ENCODE data around the gene PLCG1. TPM values are rescaled to one million over a fixed set of nuclear protein-coding genes. Genes with fewer than 3 reads are reported as not detected.
A peak's percentile ranks its signal among the peaks of the same experiment; 100 is the strongest.

PLCG1 gene
- total and polyA plus RNA-seq, 10 donors, result 28.0 to 144 (median 117) TPM

GRCh38 chr20:41175201-41175651 is 37.9 kb downstream of the PLCG1 start:
- Histone ChIP-seq H3K9me3 (no peaks in the 10 kb centered on the region), H3K27me3 (replicated peaks in 1 of 7) (no peaks in the 10 kb centered on the region), H3K36me3 (peaks cover 0 to 83% (median 49%) of the 10 kb centered on the region in 6 donors), H3K4me3 (no peak overlapping the region), H3K4me1 (peaks cover 6 to 23% (median 14%) of the 10 kb centered on the region in 6 donors), H3K27ac (peak overlapping the region in 1 of 8 donors; percentile 56)
- intact Hi-C loops (cut with DNase I; ENCODE audit: low total_unique reads), result loop anchor here (10.0 kb wide), 1 partner anchor 50 kb away; no protein-coding TSS in a partner anchor
- 82 to 98% (median 93%) methylated on average over 4 of the region's 4 CpGs for WGBS, 5 donors
- TF ChIP-seq POLR2A (IDR thresholded peaks at IDR 0.05) (no peak), CTCF (IDR thresholded peaks at IDR 0.05 in 8 of 11, conservative IDR thresholded peaks at IDR 0.05 in 3 of 11) (no peak), POLR2AphosphoS5 (IDR thresholded peaks at IDR 0.05) (no peak)
- DNase-seq, result no peak

- DNase-seq, result no peak
- Histone ChIP-seq H3K4me1 (peaks cover 6 to 23% (median 14%) of the 10 kb centered on the region in 6 donors), H3K4me3 (no peak overlapping the region), H3K9me3 (no peaks in the 10 kb centered on the region), H3K27ac (peak overlapping the region in 1 of 8 donors; percentile 56), H3K27me3 (replicated peaks in 1 of 7) (no peaks in the 10 kb centered on the region), H3K36me3 (peaks cover 0 to 77% (median 45%) of the 10 kb centered on the region in 6 donors)
- TF ChIP-seq POLR2A (IDR thresholded peaks at IDR 0.05), result no peak
- TF ChIP-seq CTCF (IDR thresholded peaks at IDR 0.05 in 8 of 11, conservative IDR thresholded peaks at IDR 0.05 in 3 of 11), result no peak
- no peak for TF ChIP-seq POLR2AphosphoS5 (IDR thresholded peaks at IDR 0.05)
- WGBS, 5 donors, result 89 to 95% (median 93%) methylated on average over 7 of the region's 7 CpGs
- intact Hi-C loops (cut with DNase I; ENCODE audit: low total_unique reads), result loop anchor here (10.0 kb wide), 1 partner anchor 49 kb away; no protein-coding TSS in a partner anchor
Measured at GRCh38 chr20:41175727-41176330, 38.5 kb downstream of the PLCG1 start.

GRCh38 chr20:41176711-41177552 is 39.6 kb downstream of the PLCG1 start:
- intact Hi-C loops (cut with DNase I; ENCODE audit: low total_unique reads), result loop anchor here (10.0 kb wide), 1 partner anchor 48 kb away; no protein-coding TSS in a partner anchor
- no peak for DNase-seq
- 82 to 94% (median 93%) methylated on average over 8 of the region's 8 CpGs for WGBS, 5 donors
- TF ChIP-seq POLR2A (IDR thresholded peaks at IDR 0.05) (no peak), POLR2AphosphoS5 (IDR thresholded peaks at IDR 0.05) (no peak), CTCF (IDR thresholded peaks at IDR 0.05 in 8 of 11, conservative IDR thresholded peaks at IDR 0.05 in 3 of 11) (no peak)
- Histone ChIP-seq H3K36me3 (peaks cover 0 to 66% (median 39%) of the 10 kb centered on the region in 6 donors), H3K4me3 (no peak overlapping the region), H3K4me1 (peaks cover 6 to 18% (median 13%) of the 10 kb centered on the region in 6 donors), H3K27ac (peak overlapping the region in 1 of 8 donors; percentile 16), H3K9me3 (no peaks in the 10 kb centered on the region), H3K27me3 (replicated peaks in 1 of 7) (no peaks in the 10 kb centered on the region)
